Activated CD4-positive, alpha-beta T cell treated with anti-CD3 and anti-CD28 coated beads, Interleukin-10, Interleukin-2, amounts not matched to agents 100 ng/mL and 50 ng/mL, durations not matched to agents 16 hours and 8 hours (primary cell): ENCODE data around the gene ALCAM.

Experiments
- DNase-seq: peaks from one replicate; pipeline ENCODE4 v3.0.0-alpha.2; 2020

Gene ALCAM

DNA sequence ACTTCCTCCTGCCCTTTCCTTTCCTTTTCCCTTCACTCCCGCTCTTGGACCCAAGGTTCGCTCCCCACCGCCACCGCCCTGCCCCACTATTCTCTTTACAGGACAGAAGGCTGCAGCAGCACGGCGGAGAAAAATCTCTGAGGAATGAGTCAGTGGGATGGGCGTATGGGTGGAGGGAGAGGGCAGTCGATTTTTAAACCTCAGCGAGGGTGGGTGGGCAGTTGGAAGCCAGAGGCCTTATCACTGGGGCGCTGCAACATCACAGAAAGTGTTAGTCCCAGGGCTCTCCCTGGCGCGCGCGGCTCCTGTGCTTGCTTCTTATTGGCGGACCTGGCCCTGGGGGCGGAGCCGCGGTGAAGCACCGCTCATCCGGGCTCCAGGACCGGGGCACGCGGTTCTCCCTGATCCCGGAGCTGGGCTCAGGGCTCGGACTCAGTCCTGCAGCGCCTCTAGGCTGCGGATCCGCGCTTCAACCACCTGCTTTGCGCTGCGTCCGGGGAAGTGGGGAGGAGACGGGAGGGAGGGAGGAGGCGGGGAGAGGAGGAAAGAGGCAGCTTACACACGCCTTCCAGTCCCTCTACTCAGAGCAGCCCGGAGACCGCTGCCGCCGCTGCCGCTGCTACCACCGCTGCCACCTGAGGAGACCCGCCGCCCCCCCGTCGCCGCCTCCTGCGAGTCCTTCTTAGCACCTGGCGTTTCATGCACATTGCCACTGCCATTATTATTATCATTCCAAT lies at the start of gene ALCAM:
TSS of gene ALCAM (plus strand) at position 584 of the 737 bp plus-strand sequence.
- peak; percentile 92 for DNase-seq

GRCh38 chr3:105317841-105318240 lies 48.9 kb upstream of the ALCAM start:
- DNase-seq = no peak

DNA sequence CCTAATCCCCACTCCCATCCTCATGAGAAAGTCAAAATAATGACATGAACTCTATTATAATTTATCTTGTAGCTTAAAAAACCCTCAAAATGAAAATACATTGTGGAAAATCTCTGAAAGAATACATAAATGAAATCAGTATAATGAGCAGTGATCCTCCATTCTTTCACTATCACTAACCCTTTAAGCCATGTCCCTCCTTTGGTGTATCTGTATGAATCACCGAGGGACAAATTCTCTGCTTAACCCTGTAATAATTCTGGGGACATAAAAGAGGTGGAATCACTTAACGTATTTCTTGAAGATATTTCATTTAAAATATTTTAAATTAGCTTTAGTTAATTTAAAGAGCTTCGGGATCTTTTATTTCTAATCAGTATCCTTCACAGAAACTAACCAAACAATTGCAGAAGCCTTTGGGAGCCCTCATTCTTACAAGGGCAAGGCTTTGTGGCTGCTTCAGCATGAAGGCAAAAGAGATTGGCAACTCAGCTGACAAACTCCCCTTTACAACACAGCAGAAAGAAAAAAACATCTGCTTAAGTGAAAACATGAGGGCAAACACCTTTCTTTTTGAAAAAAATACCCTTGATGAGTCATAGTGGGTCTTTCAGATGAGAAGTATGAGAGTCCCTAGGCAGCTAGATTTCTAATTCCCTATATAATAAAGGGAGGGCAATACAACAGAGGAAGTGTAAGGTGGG lies 44.0 kb upstream of the ALCAM start:
- peak; percentile 47 for DNase-seq

- no peak for DNase-seq
Observed at GRCh38 chr3:105323274-105323599, 43.5 kb upstream of the ALCAM start.

GRCh38 chr3:105324951-105325350 lies 41.8 kb upstream of the ALCAM start:
- DNase-seq = no peak

GRCh38 chr3:105327662-105328337 lies 38.9 kb upstream of the ALCAM start:
- no peak for DNase-seq

DNA sequence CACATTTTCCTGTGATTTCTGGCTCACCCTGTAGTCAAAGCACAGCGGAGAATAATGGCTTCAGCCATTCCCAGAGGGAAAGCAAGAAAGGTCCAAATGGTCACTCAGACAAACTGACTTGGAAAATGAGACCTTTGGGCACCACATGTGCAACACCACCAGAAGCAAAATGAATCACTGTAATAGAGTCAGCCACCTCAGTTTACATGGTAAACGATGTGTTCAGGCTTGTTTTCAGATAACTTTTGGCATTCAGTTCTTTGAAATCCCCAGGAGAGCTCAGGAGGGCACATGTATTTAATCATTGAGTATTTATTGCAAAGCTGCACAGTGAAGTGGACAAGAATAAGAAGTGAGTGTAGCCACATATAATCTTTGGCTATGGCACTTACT lies 38.4 kb upstream of the ALCAM start:
- DNase-seq = no peak

- DNase-seq = no peak
Observed at GRCh38 chr3:105332961-105333360, 33.7 kb upstream of the ALCAM start.

DNA sequence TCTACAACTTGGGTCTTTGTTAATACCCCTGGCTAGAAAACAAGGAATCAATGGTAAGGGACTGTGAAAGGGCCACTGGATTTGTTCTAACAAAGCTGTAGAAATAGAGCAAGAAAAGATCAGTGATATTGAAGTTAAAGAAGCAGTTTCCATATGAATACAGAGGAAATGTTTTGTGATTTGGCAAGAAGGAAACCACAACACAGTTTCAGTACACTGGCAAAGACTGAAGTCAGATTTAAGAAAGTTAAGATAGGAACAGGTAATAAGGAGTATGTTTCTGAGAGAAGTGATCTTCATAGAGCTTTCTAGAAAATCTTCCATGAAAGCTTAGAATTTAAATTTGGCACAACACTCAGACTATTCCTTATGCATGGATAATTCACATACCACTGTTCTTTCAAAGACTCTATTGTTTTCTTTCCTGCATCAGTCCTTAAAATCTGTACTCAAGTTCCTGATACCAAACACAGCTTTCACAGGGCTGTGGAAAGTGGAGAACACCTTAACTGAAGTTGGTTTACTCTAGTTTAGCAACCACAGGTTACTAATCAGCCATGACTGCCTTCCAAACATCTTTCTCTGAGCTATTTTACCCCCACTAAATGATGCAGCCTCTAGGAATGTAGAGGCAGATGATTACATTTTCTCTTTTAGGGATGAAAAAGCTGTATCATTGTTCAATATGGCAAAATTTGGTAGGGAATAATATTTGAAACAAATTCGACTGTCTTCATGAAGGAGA lies 32.4 kb upstream of the ALCAM start:
- peak; percentile 51 for DNase-seq

- DNase-seq = no peak
Observed at GRCh38 chr3:105339946-105340345, 26.8 kb upstream of the ALCAM start.

DNA sequence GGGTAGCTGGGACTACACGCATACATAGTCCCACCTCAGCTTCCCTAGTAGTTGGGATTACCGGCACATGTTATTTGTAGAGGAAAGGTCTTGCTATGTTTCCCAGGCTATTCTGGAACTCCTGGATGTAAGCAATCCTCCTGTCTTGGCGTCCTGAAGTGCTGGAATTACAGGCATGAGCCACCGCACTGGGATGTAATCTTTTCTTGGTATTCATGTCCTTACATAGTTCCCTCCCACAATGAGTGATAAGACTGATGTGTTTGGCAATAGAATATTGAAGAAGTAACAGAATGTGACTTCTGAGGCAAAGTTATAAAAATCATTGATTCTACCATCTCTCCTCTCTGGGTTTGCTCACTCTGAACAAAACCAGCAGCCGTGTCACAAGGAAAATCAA lies 22.7 kb upstream of the ALCAM start:
- no peak for DNase-seq

GRCh38 chr3:105345156-105345555 lies 21.6 kb upstream of the ALCAM start:
- DNase-seq = no peak

DNA sequence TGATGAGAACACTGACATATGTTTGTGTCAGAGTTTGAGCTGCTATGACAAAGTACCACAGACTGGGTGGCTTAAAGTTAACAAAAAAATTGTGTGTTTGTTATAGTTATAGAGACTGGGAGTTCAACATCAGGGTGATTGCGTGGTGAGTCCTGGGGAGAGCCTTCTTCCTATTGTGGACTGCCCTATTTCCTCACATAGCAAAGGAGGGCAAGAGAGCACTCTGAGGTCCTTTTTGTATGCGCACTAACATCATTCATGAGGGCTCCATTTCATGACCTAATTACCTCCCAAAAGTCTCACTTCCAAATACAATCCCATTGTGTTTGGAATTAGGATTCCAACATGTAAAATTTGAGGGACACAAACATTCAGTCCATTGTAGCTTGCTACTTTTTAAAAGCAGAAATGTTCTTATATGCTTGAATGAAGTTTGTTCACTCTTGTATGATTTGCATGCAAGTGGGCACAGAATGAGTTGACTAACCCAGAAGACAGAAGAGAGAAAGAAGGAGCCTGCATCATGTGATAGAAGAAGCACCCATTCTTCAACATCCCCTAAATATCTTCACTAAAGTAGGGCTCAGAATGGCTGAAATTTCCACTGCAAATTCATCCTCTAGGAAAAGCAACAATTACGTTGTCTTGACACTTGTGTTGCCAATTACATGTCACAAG lies 18.9 kb upstream of the ALCAM start:
- DNase-seq = no peak

- DNase-seq = no peak
Observed at GRCh38 chr3:105348307-105348706, 18.4 kb upstream of the ALCAM start.

DNA sequence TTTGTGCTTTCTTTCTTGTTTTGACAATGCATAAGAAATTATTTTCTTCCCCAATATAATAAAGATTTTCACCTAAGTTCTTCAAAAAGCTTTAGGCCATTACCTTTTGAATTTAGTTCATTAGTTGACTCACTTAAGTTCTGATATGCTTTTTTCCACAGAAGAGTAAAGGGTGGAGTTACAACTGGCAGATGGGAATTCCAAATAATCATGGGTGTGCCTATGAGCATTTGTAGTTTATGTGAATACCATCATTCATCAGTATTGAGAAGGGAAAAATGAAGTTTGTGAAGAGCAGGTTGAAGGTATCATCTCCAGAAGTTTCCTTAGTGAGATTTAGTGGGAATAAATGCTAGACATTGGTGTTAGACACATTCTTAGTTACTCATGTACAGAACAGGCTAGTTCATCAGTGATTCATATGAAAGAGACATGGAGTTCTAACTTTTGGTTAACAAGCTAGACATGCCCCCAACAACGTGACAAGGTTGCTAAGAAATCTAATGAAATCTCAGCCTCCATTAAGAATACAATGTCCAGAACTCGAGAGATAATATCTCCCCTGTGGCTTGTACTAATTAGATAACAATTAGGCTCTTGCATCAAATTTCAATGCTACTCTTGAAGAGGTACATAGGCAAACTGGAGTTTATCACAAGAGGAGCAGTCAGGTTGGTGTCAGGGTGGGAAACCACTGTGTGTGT lies 16.9 kb upstream of the ALCAM start:
- no peak for DNase-seq

- DNase-seq = no peak
Observed at GRCh38 chr3:105351821-105352220, 14.9 kb upstream of the ALCAM start.

DNA sequence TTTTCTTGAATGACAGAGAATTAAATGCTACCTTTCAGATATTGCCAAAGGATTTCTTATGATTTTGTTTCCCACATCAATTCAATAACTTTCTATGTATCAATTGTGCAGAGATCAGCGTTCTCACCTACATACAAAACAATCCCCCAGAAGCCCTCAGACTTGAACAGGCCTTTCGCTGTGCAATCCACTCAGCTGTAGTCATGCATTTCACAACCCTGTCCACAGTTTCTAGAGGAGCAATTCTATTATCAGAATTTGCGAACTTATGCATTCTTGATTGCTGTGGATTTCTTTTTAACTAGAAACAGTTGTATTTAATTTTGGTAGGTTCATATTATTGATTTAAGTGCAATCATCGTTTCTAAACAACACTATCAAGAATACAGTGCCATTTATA lies 13.7 kb upstream of the ALCAM start:
- no peak for DNase-seq

- no peak for DNase-seq
Observed at GRCh38 chr3:105353485-105354161, 13.1 kb upstream of the ALCAM start.

GRCh38 chr3:105354429-105354828 lies 12.3 kb upstream of the ALCAM start:
- no peak for DNase-seq

GRCh38 chr3:105355408-105356061 lies 11.2 kb upstream of the ALCAM start:
- no peak for DNase-seq

DNA sequence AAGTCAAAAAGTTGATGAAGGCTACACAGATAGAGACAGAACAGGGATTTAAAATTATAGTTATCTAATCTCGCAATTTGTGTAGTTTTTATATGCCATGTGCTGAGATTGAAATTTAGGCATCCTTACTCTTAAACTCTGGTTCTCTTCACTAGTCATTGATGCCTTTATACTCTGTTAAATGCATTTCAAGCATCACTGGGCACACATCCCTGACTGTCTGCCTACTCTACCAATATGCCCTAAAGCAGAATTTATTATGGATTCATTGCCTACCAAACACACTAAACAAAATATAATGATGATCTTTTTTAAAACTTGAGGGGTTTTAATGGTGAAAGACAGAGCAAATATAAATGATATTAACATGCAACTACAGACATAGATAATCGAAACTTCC lies 10.3 kb upstream of the ALCAM start:
- no peak for DNase-seq
